ENCODE data around the gene GLA. TPM values are rescaled to one million over a fixed set of nuclear protein-coding genes. Genes with fewer than 3 reads are reported as not detected.

GLA gene
- total RNA-seq, 1 experiment from 2014 or later, result 41.9 TPM

DNA sequence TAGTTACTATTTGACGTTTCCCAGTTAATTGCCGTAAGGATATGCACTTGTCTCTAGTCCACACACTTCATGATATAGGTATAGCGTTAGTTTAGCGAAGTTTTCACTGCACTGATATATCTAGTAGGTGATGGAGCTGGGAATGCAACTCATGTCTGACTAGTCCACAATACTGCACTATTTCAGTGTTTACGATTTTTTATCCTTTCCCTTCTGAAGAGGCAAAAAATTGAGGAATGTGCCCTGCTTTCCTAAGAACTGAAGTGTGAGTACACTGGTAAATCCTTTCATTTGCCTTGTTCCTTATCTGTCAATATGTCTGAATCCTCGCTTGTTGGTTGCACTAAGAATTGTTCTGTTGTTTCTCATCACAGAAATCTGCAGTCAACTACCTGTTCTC is 15.9 kb downstream of the GLA start:
- no peak overlapping the region for H2BK20ac ChIP-seq (ENCODE audit: low read depth, low read length, poor library complexity, severe bottlenecking)
- H3T11ph ChIP-seq (ENCODE audit: low read length), result no peak overlapping the region
- peaks cover 25% of the 10 kb centered on the region for H3K9me3 ChIP-seq (ENCODE audit: control insufficient read depth, low read depth, low read length)
- no peak for DNase-seq
- no CpG with 5 or more reads among the region's 6 CpGs for WGBS (ENCODE audit: extremely low coverage, insufficient read length, low lambda C conversion rate)
- H3K14ac ChIP-seq (ENCODE audit: insufficient read depth, low read length), result no peak overlapping the region
- H3K79me2 ChIP-seq (ENCODE audit: insufficient read depth, low read length), result no peaks in the 10 kb centered on the region
- H3K27me3 ChIP-seq (ENCODE audit: insufficient read depth, low read length), result no peaks in the 10 kb centered on the region
- Mint-ChIP-seq H3K9me3 (peaks cover 61 to 62% of the 10 kb centered on the region in 2 experiments), H3K4me3 (peak overlapping the region; percentile 93 to 95), H3K27ac (peak overlapping the region; percentile 95 to 99 (median 97); a peak in 6 of 7 replicates), H3K36me3 (ENCODE audit: insufficient read depth in 1 of 3, low read depth in 3 of 3) (peaks cover 32 to 45% (median 43%) of the 10 kb centered on the region in 3 experiments), H3K4me1 (peaks cover 7 to 9% of the 10 kb centered on the region in 2 experiments; a peak in 2 of 4 replicates), H3K27me3 (ENCODE audit: low read depth) (no peaks in the 10 kb centered on the region; the same call in 1 of the 2 replicates)
- H3K4ac ChIP-seq (ENCODE audit: low read depth, low read length), result no peak overlapping the region
- H4K20me1 ChIP-seq (ENCODE audit: control insufficient read depth, insufficient read depth, insufficient read length), result no peaks in the 10 kb centered on the region
- H3K79me1 ChIP-seq (ENCODE audit: insufficient read depth, low read depth, low read length, poor library complexity, severe bottlenecking), result no peaks in the 10 kb centered on the region
- no peak overlapping the region for H3K56ac ChIP-seq (ENCODE audit: insufficient read length, low read depth, low read length)
- no peak overlapping the region for H2AK5ac ChIP-seq (ENCODE audit: insufficient read length, low read length)
- peak overlapping the region; percentile 97 for H3K9ac ChIP-seq (ENCODE audit: extremely low read depth, insufficient read length, low read length)
- H2BK15ac ChIP-seq (ENCODE audit: low read depth, low read length), result no peak overlapping the region
- H3K23ac ChIP-seq (ENCODE audit: insufficient read length, low read depth, low read length), result no peak overlapping the region
- peak overlapping the region; percentile 75 for H3K4me2 ChIP-seq (ENCODE audit: insufficient read depth, insufficient read length, low read length)
- H3K18ac ChIP-seq (ENCODE audit: insufficient read length, low read depth, low read length), result no peak overlapping the region
- no peak overlapping the region for H4K5ac ChIP-seq (ENCODE audit: insufficient read length, low read depth, low read length)
- no peak overlapping the region for H2BK5ac ChIP-seq (ENCODE audit: insufficient read length, low read length)
- H3K4me1 ChIP-seq (ENCODE audit: insufficient read depth, low read length), result no peaks in the 10 kb centered on the region; the same call in 1 of the 2 replicates
- no peaks in the 10 kb centered on the region for H3K23me2 ChIP-seq (ENCODE audit: insufficient read length, low read depth, low read length, poor library complexity, severe bottlenecking)
- peak overlapping the region; percentile 57 for H3K27ac ChIP-seq (ENCODE audit: insufficient read length, low read depth, low read length)
- no peak overlapping the region for H2BK12ac ChIP-seq (ENCODE audit: insufficient read length, low read depth, low read length)
- H4K8ac ChIP-seq (replicated peaks; ENCODE audit: insufficient read length, low read depth, low read length), result no peak overlapping the region
- H4K91ac ChIP-seq (ENCODE audit: insufficient read length, low read depth, low read length), result no peak overlapping the region
- H2AFZ ChIP-seq (ENCODE audit: low read length), result no peak overlapping the region
- no peak overlapping the region for H2BK120ac ChIP-seq (ENCODE audit: low read depth, low read length, poor library complexity, severe bottlenecking)
- no peak for TF ChIP-seq CTCF (conservative IDR thresholded peaks at IDR 0.05)

All from H9 (cell line).